GM13976 (cell line): Measurements from ENCODE around the gene ASB18.

Experiments
- DNase-seq: peaks from one replicate; pipeline ENCODE4 v3.0.0; 2012; ENCODE audit warnings: low spot score
- CTCF ChIP-seq: IDR thresholded peaks from 2 replicates; pipeline ENCODE4 v1.5.1; 2012; ENCODE audit warnings: borderline replicate concordance, mild to moderate bottlenecking; ENCODE audit not compliant: insufficient read depth; ENCODE audit errors: extremely low read depth, missing control alignments, control extremely low read depth
- in situ Hi-C: fragments of 300-500 bp; cut with MboI; formaldehyde crosslinking; loops from one replicate; pipeline ENCODE4 v1.12.0; 2022; ENCODE audit warnings: low sequenced_read_pairs, mixed read lengths, inconsistent platforms; ENCODE audit not compliant: unreplicated experiment

Gene ASB18

GRCh38 chr2:236162031-236162845, 102.0 kb downstream of the ASB18 start:
- DNase-seq, result peak; percentile 38
- TF ChIP-seq CTCF, result no peak
- in situ Hi-C loops, result no loop called here

- no peak for TF ChIP-seq CTCF
- peak; percentile 22 for DNase-seq
- in situ Hi-C loops, result no loop called here
Measured at GRCh38 chr2:236161531-236161930, 102.7 kb downstream of the ASB18 start.

- in situ Hi-C loops, result no loop called here
- TF ChIP-seq CTCF, result no peak
- no peak for DNase-seq
Measured at GRCh38 chr2:236161082-236161462, 103.1 kb downstream of the ASB18 start.

- TF ChIP-seq CTCF, result no peak
- in situ Hi-C loops, result no loop called here
- DNase-seq, result peak; percentile 27
Measured at GRCh38 chr2:236160366-236161081, 103.7 kb downstream of the ASB18 start.

- no peak for TF ChIP-seq CTCF
- in situ Hi-C loops, result no loop called here
- DNase-seq, result peak; percentile 24
Measured at GRCh38 chr2:236159778-236160170, 104.4 kb downstream of the ASB18 start.

GRCh38 chr2:236158969-236159777, 105.0 kb downstream of the ASB18 start:
- in situ Hi-C loops, result no loop called here
- TF ChIP-seq CTCF, result no peak
- no peak for DNase-seq
